ENCODE measurements around the gene REXO5.
A peak's percentile ranks its signal among the peaks of the same experiment; 100 is the strongest.
"Not testable (repeated sequence)": the region's sequence is repeated elsewhere in the genome, so short reads cannot be mapped to it uniquely, and the experiment has no call there.

The REXO5 gene

GRCh38 chr16:20806168-20807050 lies at the start of gene REXO5, which contains the start of gene ERI2:
REXO5 (plus strand) TSS chr16:20806527; CDS start chr16:20806954, 427 bp downstream.
ERI2 (minus strand) TSS chr16:20806472; CDS start chr16:20806430, 42 bp downstream.
- DNase-seq (ENCODE audit: low spot score), result peak; percentile 85

- DNase-seq (ENCODE audit: low spot score), result no peak
These were observed 46.0 kb upstream of the REXO5 start for GRCh38 chr16:20760346-20760745.

GRCh38 chr16:20761175-20761574 lies 45.2 kb upstream of the REXO5 start:
- DNase-seq (ENCODE audit: low spot score), result no peak

DNA sequence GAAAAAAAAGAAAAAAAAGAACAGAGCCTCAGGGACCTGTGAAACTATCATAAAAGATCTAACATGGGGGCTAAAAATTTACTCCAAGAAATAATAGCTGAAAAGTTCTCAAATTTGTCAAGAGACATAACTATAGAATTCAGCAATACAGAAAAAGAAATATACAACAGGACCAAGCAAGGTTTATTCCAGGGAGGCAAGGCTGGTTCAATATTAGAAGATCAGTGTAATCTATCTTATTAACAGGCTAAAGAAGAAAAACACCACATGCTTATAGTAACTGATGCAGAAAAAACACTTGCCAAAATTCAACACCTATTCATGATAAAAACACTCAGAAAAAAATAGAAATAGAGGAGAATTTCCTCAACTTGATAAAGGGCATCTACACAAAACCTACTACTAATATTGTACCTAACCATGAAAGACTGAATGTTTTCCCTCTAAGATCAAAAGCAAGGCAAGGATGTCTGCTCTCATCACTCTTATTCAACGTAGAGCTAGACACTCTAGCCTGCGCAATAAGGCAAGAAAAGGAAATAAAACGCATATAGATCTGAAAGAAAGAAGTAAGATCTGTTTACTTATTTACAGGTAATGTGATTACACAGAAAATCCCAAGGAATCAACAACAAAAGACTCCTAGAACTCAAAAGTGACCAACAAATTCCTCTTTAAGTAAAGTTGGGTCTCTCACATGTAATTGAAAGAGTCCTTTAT lies 43.8 kb upstream of the REXO5 start:
- no peak for DNase-seq (ENCODE audit: low spot score)

GRCh38 chr16:20763461-20764232 lies 42.7 kb upstream of the REXO5 start, which contains the start of gene ACSM3:
ACSM3 (plus strand) TSS chr16:20764014; CDS start chr16:20770035, 6,021 bp downstream.
- DNase-seq (ENCODE audit: low spot score), result peak; percentile 78

- DNase-seq (ENCODE audit: low spot score), result not testable (repeated sequence)
These were observed 41.9 kb upstream of the REXO5 start for GRCh38 chr16:20764448-20764847.

GRCh38 chr16:20765732-20766131 lies 40.6 kb upstream of the REXO5 start:
- DNase-seq (ENCODE audit: low spot score), result no peak

DNA sequence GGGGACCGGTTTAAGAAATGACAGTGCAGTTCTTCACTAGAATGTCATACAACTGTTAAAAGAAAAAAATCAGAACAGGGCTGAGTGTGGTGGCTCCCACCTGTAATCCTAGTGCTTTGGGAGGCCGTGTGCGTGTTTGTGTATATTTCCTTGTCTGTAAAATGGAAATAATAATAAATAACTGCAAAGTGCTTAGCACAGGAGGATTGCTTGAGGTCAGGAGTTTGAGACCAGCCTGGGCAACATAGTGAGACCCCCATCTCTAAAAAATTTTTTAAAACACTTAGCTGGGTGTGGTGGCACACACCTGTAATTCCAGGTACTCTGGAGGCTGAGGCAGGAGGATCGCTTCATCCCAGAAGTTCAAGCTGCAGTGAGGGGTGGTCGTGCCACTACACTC lies 40.0 kb upstream of the REXO5 start:
- DNase-seq (ENCODE audit: low spot score), result no peak

- DNase-seq (ENCODE audit: low spot score), result no peak
These were observed 38.8 kb upstream of the REXO5 start for GRCh38 chr16:20767577-20767976.

DNA sequence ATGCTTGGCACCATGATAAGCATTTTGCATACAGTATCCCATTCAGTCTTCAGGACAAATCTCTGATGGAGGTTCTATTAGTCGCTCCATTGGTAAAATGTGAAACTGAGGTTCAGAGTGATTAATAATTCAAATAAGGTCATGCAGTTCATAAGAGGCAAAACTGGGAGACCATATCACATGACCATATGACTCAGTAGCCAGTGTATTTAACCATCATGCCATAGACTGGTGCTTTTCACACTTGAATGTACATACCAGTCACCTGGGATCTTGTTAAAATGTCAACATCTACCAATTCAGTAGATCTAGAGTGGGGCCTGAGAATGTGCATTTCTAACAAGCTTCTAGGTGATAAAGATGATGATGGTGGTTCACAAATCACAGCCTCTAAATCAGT lies 38.2 kb upstream of the REXO5 start:
- no peak for DNase-seq (ENCODE audit: low spot score)

DNA sequence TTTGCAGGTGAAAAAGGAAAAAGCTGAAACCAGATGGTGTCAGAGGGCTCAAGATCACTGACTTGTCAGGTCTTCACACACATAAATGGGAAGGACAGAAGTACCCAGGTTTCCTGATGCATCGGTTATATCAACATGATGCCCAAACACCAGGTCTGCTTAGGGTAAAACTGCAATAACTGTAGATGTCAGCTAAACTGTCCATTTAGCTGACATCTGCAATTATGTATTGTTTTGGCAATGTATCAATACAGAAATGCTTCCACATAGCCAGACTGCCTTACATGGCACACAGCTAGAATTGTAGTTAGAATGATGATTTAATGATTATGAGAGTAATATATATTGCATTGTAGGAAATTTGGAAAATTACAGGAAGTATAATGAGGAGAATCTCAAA lies 37.5 kb upstream of the REXO5 start:
- DNase-seq (ENCODE audit: low spot score), result no peak

DNA sequence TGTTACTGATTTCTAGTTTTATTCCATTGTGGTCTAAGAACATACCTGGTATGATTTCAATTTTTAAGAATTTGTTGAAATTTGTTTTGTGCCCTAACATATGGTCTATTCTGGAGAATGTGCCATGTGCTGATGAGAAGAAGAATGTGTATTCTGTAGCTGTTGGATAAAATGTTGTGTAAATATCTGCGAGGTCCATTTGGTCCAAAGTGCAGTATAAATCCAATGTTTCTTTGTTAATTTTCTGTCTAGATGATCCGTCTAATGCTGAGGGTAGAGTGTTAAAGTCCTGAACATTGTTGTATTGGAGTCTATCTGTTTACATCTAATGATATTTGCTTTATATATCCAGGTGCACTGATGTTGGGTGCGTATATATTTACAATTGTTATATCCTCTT lies 32.6 kb upstream of the REXO5 start:
- no peak for DNase-seq (ENCODE audit: low spot score)

DNA sequence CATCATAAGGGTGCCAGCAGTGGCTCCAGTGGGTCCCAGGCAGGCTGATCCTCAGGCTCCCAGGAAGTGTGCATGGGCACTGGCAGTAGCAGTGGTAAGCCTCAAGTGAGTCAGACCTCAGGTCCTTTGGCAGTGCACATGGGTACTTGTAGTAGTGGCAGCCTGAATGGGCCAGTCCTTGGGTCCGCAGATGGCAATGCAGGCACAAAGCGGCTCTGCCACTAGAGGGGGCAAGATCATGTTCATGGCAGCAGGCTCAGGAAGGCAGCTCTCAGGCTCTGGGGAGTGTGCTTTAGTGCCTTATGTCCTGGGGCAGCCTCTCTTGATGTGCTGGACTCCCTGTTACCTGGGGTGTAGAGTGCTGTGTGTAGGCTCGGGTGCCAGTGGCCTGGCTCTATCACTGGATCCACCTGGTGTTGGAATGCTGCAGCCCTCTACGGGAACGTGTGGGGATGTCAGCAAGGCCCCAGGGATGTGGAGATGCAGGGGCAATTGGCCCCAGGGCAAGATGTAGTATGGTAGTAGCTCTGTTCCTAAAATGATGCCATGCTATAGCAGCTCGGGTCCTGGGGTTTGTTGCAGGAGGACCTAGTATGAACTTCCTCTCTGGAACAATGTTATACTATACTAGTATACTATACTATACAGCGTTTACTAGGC lies 31.5 kb upstream of the REXO5 start:
- DNase-seq (ENCODE audit: low spot score), result peak; percentile 8

DNA sequence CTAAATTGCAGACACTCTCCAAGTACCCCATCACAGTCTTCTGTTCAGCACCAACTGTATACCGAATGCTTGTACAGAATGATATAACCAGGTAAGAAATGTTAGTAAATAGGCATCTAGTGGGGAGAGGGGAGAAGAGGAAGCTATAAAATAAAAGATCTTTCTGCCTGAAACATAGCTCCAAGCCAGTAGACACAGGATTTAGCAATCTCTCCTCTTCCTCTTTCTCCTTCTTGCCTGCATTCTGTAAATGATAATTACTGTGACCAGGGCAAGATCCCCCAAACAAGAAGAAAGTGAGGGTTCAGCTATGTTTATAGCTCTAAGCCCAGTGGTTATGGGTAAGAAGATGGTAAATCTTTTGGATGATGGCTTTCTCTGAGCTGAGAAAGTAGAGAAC lies 24.6 kb upstream of the REXO5 start:
- no peak for DNase-seq (ENCODE audit: low spot score)

DNA sequence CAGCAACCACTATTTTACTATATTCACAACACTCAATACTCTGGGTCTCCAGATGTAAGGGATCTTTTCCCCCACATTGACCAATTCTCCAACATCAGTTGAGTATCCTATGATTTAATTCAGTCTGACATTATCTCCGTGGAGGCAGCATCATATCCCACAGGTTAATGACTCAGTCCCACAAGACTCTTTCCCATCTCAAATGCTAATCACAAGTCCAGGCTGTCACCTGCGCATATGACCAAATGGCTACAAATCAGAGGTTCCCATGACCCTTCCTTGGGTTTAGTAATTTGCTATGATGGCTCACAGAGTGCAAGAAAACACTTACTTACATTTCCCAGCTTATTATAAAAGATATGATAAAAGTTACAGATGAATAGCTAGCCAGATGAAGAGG lies 23.9 kb upstream of the REXO5 start:
- DNase-seq (ENCODE audit: low spot score), result no peak

GRCh38 chr16:20784204-20784603 lies 22.1 kb upstream of the REXO5 start:
- DNase-seq (ENCODE audit: low spot score), result no peak

GRCh38 chr16:20789130-20789529 lies 17.2 kb upstream of the REXO5 start:
- no peak for DNase-seq (ENCODE audit: low spot score)

GRCh38 chr16:20791923-20792612 lies 14.3 kb upstream of the REXO5 start:
- no peak for DNase-seq (ENCODE audit: low spot score)

DNA sequence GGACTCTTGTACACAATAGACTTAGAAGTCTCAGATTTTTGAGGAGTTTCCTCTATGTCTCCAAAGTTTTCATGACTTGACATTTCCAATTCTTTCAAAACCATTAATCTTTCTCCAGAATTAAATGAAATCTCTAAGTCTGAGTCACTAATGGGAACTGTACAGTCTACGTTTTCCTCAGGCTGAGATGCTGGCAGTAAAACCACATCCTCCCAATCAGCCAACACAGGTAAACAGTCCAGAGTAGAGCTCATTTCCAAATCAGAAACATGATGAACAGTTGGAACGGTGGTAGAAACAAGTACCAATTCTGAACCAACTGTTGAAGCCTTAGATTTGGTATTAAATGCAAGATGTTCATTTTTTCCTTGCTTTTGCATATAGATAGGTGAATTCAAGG lies 8.0 kb upstream of the REXO5 start:
- no peak for DNase-seq (ENCODE audit: low spot score)

DNA sequence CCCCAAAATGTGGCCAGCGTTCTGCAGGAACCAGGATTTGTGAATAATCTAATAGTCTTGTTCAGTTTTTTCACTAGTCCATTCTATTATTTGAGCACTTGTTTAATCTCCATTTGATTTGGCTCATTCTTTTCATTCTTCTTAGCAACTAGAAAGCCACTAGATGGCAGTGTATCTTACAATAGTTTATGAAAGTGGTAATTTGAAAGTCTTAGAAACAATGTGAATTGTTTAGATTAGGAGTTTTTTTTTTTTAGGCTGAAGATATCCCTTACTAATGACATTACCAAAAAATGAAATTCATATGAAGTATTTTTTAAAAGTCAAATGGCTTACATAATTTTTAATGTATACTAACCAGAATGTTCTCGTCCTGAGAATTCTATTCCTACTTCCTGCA lies 6.7 kb upstream of the REXO5 start:
- peak; percentile 10 for DNase-seq (ENCODE audit: low spot score)

GRCh38 chr16:20801278-20801677 lies 5.0 kb upstream of the REXO5 start:
- DNase-seq (ENCODE audit: low spot score), result no peak
